HepG2 (cell line): ENCODE results near the gene DSTYK. TPM values are rescaled to one million over a fixed set of nuclear protein-coding genes. Genes with fewer than 3 reads are reported as not detected.

ENCODE experiments used
- ATAC-seq: fragments of 200-7000 bp; cut with Tn5 transposase; 3 replicates; pipeline ENCODE4 v1.9.1; 2020; ENCODE audit warnings: mild to moderate bottlenecking, moderate library complexity
- BruUV-seq: library from RNA; stranded (reverse); fragments of 400-500 nt; replicated peaks from 2 replicates; lab custom pipeline; 2021; lab: Mats Ljungman, UMichigan
- CTCF ChIA-PET: fragments of 300-600 bp; formaldehyde crosslinking; extraction: SDS; loops from one replicate; lab custom pipeline; 2021; ENCODE audit warnings: low total read pairs, inconsistent platforms, low intra/inter-chr PET ratio; lab: Yijun Ruan, JAX
- POLR2A ChIA-PET: fragments of 350-600 bp; sonication (Branson Sonifier 250); formaldehyde crosslinking; loops from one replicate; lab custom pipeline; 2020; ENCODE audit warnings: antibody characterized with exemption, inconsistent platforms; lab: Yijun Ruan, JAX
- DNase-seq: peaks from one replicate; pipeline ENCODE4 v3.0.0-alpha.2; 2015; ENCODE audit warnings: low spot score
- FAIRE-seq: peaks from 3 replicates; lab custom pipeline; 2011; peaks lifted over from hg19 to GRCh38; lab: Jason Lieb, UNC
- H2AFZ ChIP-seq: one replicate; pipeline ENCODE4 v1.6.1; 2011; ENCODE audit warnings: low read length, inconsistent platforms
- H3K27ac ChIP-seq: fragments of 300-600 bp; 3 replicates; pipeline ENCODE4 v1.8.0; 2011; ENCODE audit warnings: mixed run types, mild to moderate bottlenecking, mixed read lengths, low read length, inconsistent platforms; ENCODE audit not compliant: insufficient read depth; ENCODE audit errors: extremely low read length
- H3K27me3 ChIP-seq, 2 experiments: fragments of 200-600 bp in 1 of 2; 2 replicates in 1 of 2; 3 replicates in 1 of 2; pipeline versions ENCODE4 v1.6.0 to v1.8.0; 2011; ENCODE audit warnings: low read length in 2 of 2, mild to moderate bottlenecking in 2 of 2, moderate library complexity in 2 of 2, inconsistent platforms in 1 of 2; ENCODE audit not compliant: insufficient read depth in 2 of 2, control insufficient read depth in 1 of 2
- H3K36me3 ChIP-seq, 2 experiments: fragments of 200-600 bp in 1 of 2; replicated peaks in 1 of 2; 2 replicates in 1 of 2; 3 replicates in 1 of 2; pipeline versions ENCODE4 v1.5.1 to v1.8.0; 2011; ENCODE audit warnings: low read length in 2 of 2, inconsistent platforms in 1 of 2; ENCODE audit not compliant: insufficient read depth in 2 of 2, control insufficient read depth in 1 of 2
- H3K4me1 ChIP-seq: 2 replicates; pipeline ENCODE4 v1.5.1; 2012; ENCODE audit warnings: low read length, inconsistent platforms; ENCODE audit not compliant: insufficient read depth
- H3K4me2 ChIP-seq: 2 replicates; pipeline ENCODE4 v1.6.0; 2011; ENCODE audit warnings: low read depth, low read length, inconsistent platforms
- H3K4me3 ChIP-seq, 3 experiments: fragments of 200-600 bp in 1 of 3; sonication (generic), shearing (Covaris generic) in 1 of 3; replicated peaks in 1 of 3; 2 replicates each; pipeline ENCODE4 v1.5.1; 2011 to 2016; ENCODE audit warnings: low read length in 3 of 3, inconsistent platforms in 2 of 3, low read depth in 2 of 3, mild to moderate bottlenecking in 2 of 3, control low read depth in 1 of 3, mixed read lengths in 1 of 3; ENCODE audit not compliant: insufficient read depth in 1 of 3
- H3K79me2 ChIP-seq: one replicate; pipeline ENCODE4 v1.6.1; 2011; ENCODE audit warnings: low read length, inconsistent platforms; ENCODE audit not compliant: insufficient read depth
- H3K9ac ChIP-seq: 2 replicates; pipeline ENCODE4 v1.6.0; 2011; ENCODE audit warnings: mild to moderate bottlenecking, low read depth, low read length, inconsistent platforms; ENCODE audit not compliant: insufficient read depth
- H3K9me3 ChIP-seq: 2 replicates; pipeline ENCODE4 v1.5.1; 2012; ENCODE audit warnings: mild to moderate bottlenecking, low read length
- H4K20me1 ChIP-seq: 2 replicates; pipeline ENCODE4 v1.6.0; 2011; ENCODE audit warnings: inconsistent platforms, mild to moderate bottlenecking, low read length, moderate library complexity; ENCODE audit not compliant: insufficient read depth
- CHD4 ChIP-seq: fragments of 200-600 bp; sonication (generic); IDR thresholded peaks from 2 replicates; pipeline ENCODE4 v1.7.0; 2017; ENCODE audit warnings: mild to moderate bottlenecking, low read length, borderline replicate concordance
- FOXP1 ChIP-seq, 2 experiments: fragments of 450-650 bp in 1 of 2; IDR thresholded peaks; 2 replicates each; pipeline ENCODE4 v1.6.1; 2017 to 2018; ENCODE audit warnings: antibody characterized with exemption in 1 of 2
- KLF16 ChIP-seq, 2 experiments: sonication (generic) in 1 of 2; formaldehyde crosslinking in 1 of 2; IDR thresholded peaks; 2 replicates each; pipeline versions ENCODE4 v1.6.1 to v1.8.0; 2016 to 2023; ENCODE audit warnings: missing genetic modification reagents in 2 of 2, missing compliant biosample characterization in 1 of 2
- SALL2 ChIP-seq: sonication (generic); formaldehyde crosslinking; IDR thresholded peaks from 2 replicates; pipeline ENCODE4 v1.8.1; 2023; ENCODE audit warnings: mild to moderate bottlenecking, missing genetic modification reagents, inconsistent platforms
- SIN3B ChIP-seq: fragments of 150-350 bp; IDR thresholded peaks from 2 replicates; pipeline ENCODE4 v1.6.1; 2014; ENCODE audit warnings: low read length
- SMC3 ChIP-seq: IDR thresholded peaks from 2 replicates; pipeline ENCODE4 v1.6.1; 2011; ENCODE audit warnings: low read length, improper control_type of control experiment
- SOX6 ChIP-seq, 2 experiments: fragments of 450-650 bp in 1 of 2; sonication (generic) in 1 of 2; formaldehyde crosslinking in 1 of 2; IDR thresholded peaks; 2 replicates each; pipeline versions ENCODE4 v1.4.0 to v1.6.1; 2017 to 2020; ENCODE audit warnings: antibody characterized with exemption in 1 of 2, mild to moderate bottlenecking in 1 of 2, missing genetic modification reagents in 1 of 2
- ZNF232 ChIP-seq: sonication (generic); formaldehyde crosslinking; IDR thresholded peaks from 2 replicates; pipeline ENCODE4 v1.4.0; 2020; ENCODE audit warnings: missing genetic modification reagents, borderline replicate concordance
- ZNF75D ChIP-seq: sonication (generic); formaldehyde crosslinking; IDR thresholded peaks from 2 replicates; pipeline ENCODE4 v1.8.1; 2023; ENCODE audit warnings: missing genetic modification reagents, mild to moderate bottlenecking, borderline replicate concordance
- WGBS: methylation state at CpG from one replicate; pipeline ENCODE4 v1.1.6; 2017; ENCODE audit warnings: low lambda C conversion rate; 5-methylcytosine and 5-hydroxymethylcytosine counted together
- in situ Hi-C: cut with HindIII; loops from 2 replicates; pipeline ENCODE4 v1.10.0; 2017; ENCODE audit warnings: low pct_unique_long_range_greater_than_20kb; ENCODE audit not compliant: extremely low pct_ligation_motif_present
- intact Hi-C: fragments of 100-400 bp; cut with micrococcal nuclease; formaldehyde crosslinking; loops from one replicate; pipeline ENCODE4 v1.10.0; 2022; ENCODE audit not compliant: unreplicated experiment
- polyA plus RNA-seq, 8 experiments: library from polyadenylated mRNA; depleted of rRNA in 3 of 8; stranded (reverse) in 7 of 8; unstranded in 1 of 8; fragments of >200 nt; fragmentation: Illumina TruSeq in 4 of 8; extraction: Trizol in 4 of 8; gene quantifications; 2 replicates each; pipeline versions ENCODE4 v1.2.1 to v1.2.3, GENCODE V29; 2011 to 2016; ENCODE audit warnings: low read depth in 4 of 8, missing spikeins in 1 of 8, mixed read lengths in 1 of 8; ENCODE audit not compliant: insufficient read depth in 1 of 8
- total RNA-seq, 5 experiments: library from RNA; depleted of rRNA; stranded (reverse); fragments of >200 nt; fragmentation: Illumina TruSeq; extraction: Trizol; gene quantifications; 2 replicates each; pipeline ENCODE4 v1.2.3, GENCODE V29; 2016; ENCODE audit warnings: low read depth in 1 of 5
- TF ChIP-seq, protein P1 (sequence below): IDR thresholded peaks from 2 replicates; pipeline ENCODE4 v1.6.1; 2018; ENCODE audit warnings: missing genetic modification reagents, mild to moderate bottlenecking, missing compliant biosample characterization
- TF ChIP-seq, protein P2 (sequence below): sonication (generic); formaldehyde crosslinking; IDR thresholded peaks from 2 replicates; pipeline ENCODE4 v1.4.0; 2020; ENCODE audit warnings: missing genetic modification reagents; ENCODE audit errors: not compliant biosample characterization
- TF ChIP-seq, protein P3 (sequence below): IDR thresholded peaks from 2 replicates; pipeline ENCODE4 v1.6.1; 2016; ENCODE audit warnings: low read depth, borderline replicate concordance
- TF ChIP-seq, protein P4 (sequence below): sonication (generic); formaldehyde crosslinking; IDR thresholded peaks from 2 replicates; pipeline ENCODE4 v1.4.0; 2020; ENCODE audit warnings: mild to moderate bottlenecking, missing genetic modification reagents

The DSTYK gene
- total and polyA plus RNA-seq, 2 of the 13 experiments (the other 11 are each of a cell fraction or from before 2014, with no cell fraction given), result 2.6 to 4.8 TPM

DNA sequence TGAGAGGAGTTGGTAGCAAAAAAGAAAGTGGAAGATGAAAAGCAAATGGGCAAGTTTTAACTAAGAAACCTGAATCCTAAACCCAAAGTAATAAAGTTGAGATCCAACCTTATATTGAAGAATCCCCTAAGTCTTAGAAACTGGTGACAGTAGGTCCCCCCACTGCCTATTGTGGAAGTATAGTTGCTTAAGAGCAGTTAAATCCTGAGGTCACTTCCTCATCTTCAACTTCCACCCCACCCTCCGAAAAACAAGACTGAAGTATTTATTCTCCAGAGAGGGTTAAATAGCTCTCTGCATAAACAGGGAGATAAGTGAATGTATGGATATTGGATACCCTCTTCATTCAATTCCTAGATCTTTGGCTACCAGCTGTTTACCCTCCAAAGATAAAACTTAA lies 3.3 kb upstream of the DSTYK start:
- H3K4me2 ChIP-seq, result no peak overlapping the region
- no peaks in the 10 kb centered on the region for H3K9me3 ChIP-seq
- BruUV-seq, result no TSS peak
- no peak for TF ChIP-seq KLF16 (CRISPR knock-in tag; IDR thresholded peaks at IDR 0.05)
- TF ChIP-seq ZNF75D, result no peak
- no peak for TF ChIP-seq SALL2 (CRISPR knock-in tag)
- TF ChIP-seq, protein P1, sequence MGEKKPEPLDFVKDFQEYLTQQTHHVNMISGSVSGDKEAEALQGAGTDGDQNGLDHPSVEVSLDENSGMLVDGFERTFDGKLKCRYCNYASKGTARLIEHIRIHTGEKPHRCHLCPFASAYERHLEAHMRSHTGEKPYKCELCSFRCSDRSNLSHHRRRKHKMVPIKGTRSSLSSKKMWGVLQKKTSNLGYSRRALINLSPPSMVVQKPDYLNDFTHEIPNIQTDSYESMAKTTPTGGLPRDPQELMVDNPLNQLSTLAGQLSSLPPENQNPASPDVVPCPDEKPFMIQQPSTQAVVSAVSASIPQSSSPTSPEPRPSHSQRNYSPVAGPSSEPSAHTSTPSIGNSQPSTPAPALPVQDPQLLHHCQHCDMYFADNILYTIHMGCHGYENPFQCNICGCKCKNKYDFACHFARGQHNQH, result no peak
- TF ChIP-seq, protein P2, sequence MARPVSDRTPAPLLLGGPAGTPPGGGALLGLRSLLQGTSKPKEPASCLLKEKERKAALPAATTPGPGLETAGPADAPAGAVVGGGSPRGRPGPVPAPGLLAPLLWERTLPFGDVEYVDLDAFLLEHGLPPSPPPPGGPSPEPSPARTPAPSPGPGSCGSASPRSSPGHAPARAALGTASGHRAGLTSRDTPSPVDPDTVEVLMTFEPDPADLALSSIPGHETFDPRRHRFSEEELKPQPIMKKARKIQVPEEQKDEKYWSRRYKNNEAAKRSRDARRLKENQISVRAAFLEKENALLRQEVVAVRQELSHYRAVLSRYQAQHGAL, result no peak
- no peak for TF ChIP-seq SIN3B
- TF ChIP-seq, protein P3, sequence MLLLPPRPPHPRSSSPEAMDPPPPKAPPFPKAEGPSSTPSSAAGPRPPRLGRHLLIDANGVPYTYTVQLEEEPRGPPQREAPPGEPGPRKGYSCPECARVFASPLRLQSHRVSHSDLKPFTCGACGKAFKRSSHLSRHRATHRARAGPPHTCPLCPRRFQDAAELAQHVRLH (CRISPR knock-in tag), result no peak
- TF ChIP-seq, protein P4, sequence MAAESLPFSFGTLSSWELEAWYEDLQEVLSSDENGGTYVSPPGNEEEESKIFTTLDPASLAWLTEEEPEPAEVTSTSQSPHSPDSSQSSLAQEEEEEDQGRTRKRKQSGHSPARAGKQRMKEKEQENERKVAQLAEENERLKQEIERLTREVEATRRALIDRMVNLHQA (CRISPR knock-in tag), result no peak
- no peak for TF ChIP-seq CHD4
- TF ChIP-seq SOX6 (IDR thresholded peaks at IDR 0.05), result no peak
- TF ChIP-seq SOX6 (CRISPR knock-in tag; IDR thresholded peaks at IDR 0.05), result no peak
- no peak for TF ChIP-seq SMC3
- no peak for TF ChIP-seq ZNF232
- no peak for TF ChIP-seq FOXP1 (IDR thresholded peaks at IDR 0.05)
- TF ChIP-seq FOXP1 (CRISPR knock-in tag; IDR thresholded peaks at IDR 0.05), result no peak
- H3K79me2 ChIP-seq, result peaks cover 10% of the 10 kb centered on the region
- ATAC-seq (no peak), DNase-seq (no peak), FAIRE-seq (no peak)
- H3K27me3 ChIP-seq, result peaks cover 2 to 8% of the 10 kb centered on the region in 2 experiments; a peak in 1 of 5 replicates
- H2AFZ ChIP-seq, result no peak overlapping the region
- in situ Hi-C loops, result no loop called here
- H4K20me1 ChIP-seq, result no peaks in the 10 kb centered on the region
- H3K4me1 ChIP-seq, result peaks cover 16% of the 10 kb centered on the region
- H3K36me3 ChIP-seq, result no peaks in the 10 kb centered on the region
- WGBS, result 100% methylated on average over 1 of the region's 1 CpG
- POLR2A ChIA-PET, result no interaction called here
- no peak overlapping the region for H3K27ac ChIP-seq
- no peak overlapping the region for H3K4me3 ChIP-seq
- H3K9ac ChIP-seq, result no peak overlapping the region
- intact Hi-C loops, result no loop called here
- CTCF ChIA-PET, result no interaction called here
